Activated CD4-positive, alpha-beta T cell treated with anti-CD3 and anti-CD28 coated beads, Interleukin-2, Interleukin-4, amounts not matched to agents 100 ng/mL and 50 ng/mL, durations not matched to agents 16 hours and 8 hours (primary cell): ENCODE measurements around the gene BCAR3.
"Not testable (repeated sequence)": the region's sequence is repeated elsewhere in the genome, so short reads cannot be mapped to it uniquely, and the experiment has no call there.

ENCODE experiments used
- DNase-seq: peaks from one replicate; pipeline ENCODE4 v3.0.0-alpha.2; 2020; ENCODE audit warnings: low spot score

BCAR3 gene

GRCh38 chr1:93689521-93690223 is 8.0 kb upstream of the BCAR3 start:
- no peak for DNase-seq

- no peak for DNase-seq
Measured at GRCh38 chr1:93687542-93687941, 5.9 kb upstream of the BCAR3 start.

GRCh38 chr1:93686504-93687250 is 5.0 kb upstream of the BCAR3 start:
- no peak for DNase-seq

- DNase-seq: no peak
Measured at GRCh38 chr1:93685918-93686317, 4.3 kb upstream of the BCAR3 start.

GRCh38 chr1:93683234-93683633 is 1.6 kb upstream of the BCAR3 start:
- no peak for DNase-seq

- no peak for DNase-seq
Measured at GRCh38 chr1:93681989-93682412, 364 bp upstream of the BCAR3 start.

- peak; percentile 52 for DNase-seq
Measured at GRCh38 chr1:93680420-93681100, 1.1 kb downstream of the BCAR3 start.

GRCh38 chr1:93680076-93680419 is 1.6 kb downstream of the BCAR3 start:
- DNase-seq: no peak

GRCh38 chr1:93679546-93679945 is 2.1 kb downstream of the BCAR3 start:
- DNase-seq: no peak

- no peak for DNase-seq
Measured at GRCh38 chr1:93678946-93679480, 2.6 kb downstream of the BCAR3 start.

- no peak for DNase-seq
Measured at GRCh38 chr1:93678491-93678890, 3.1 kb downstream of the BCAR3 start.

- DNase-seq: no peak
Measured at GRCh38 chr1:93677729-93678128, 3.9 kb downstream of the BCAR3 start.

- DNase-seq: no peak
Measured at GRCh38 chr1:93676427-93676826, 5.2 kb downstream of the BCAR3 start.

GRCh38 chr1:93675931-93676330 is 5.7 kb downstream of the BCAR3 start:
- DNase-seq: no peak

- no peak for DNase-seq
Measured at GRCh38 chr1:93675271-93675670, 6.4 kb downstream of the BCAR3 start.

- not testable (repeated sequence) for DNase-seq
Measured at GRCh38 chr1:93674071-93674470, 7.6 kb downstream of the BCAR3 start.

GRCh38 chr1:93673163-93673829 is 8.3 kb downstream of the BCAR3 start:
- no peak for DNase-seq

- DNase-seq: no peak
Measured at GRCh38 chr1:93672477-93673162, 9.0 kb downstream of the BCAR3 start.

GRCh38 chr1:93672069-93672468 is 9.6 kb downstream of the BCAR3 start:
- DNase-seq: no peak

GRCh38 chr1:93671099-93671621 is 10.5 kb downstream of the BCAR3 start:
- DNase-seq: no peak

GRCh38 chr1:93670141-93670540 is 11.5 kb downstream of the BCAR3 start:
- no peak for DNase-seq
